K562 (cell line): ENCODE results near the gene ORC1. TPM values are rescaled to one million over a fixed set of nuclear protein-coding genes. Genes with fewer than 3 reads are reported as not detected.

Source experiments
- BDP1 ChIP-seq: IDR thresholded peaks from 3 replicates; pipeline ENCODE4 v1.6.1; 2011; ENCODE audit not compliant: insufficient read length, insufficient read depth
- E2F3 ChIP-seq: fragments of 250-450 bp; sonication (Bioruptor Pico); IDR thresholded peaks from 2 replicates; pipeline ENCODE4 v1.4.0; 2020; ENCODE audit warnings: mild to moderate bottlenecking
- HLTF ChIP-seq: fragments of 450-650 bp; IDR thresholded peaks from 2 replicates; pipeline ENCODE4 v1.6.1; 2016
- KLF16 ChIP-seq: IDR thresholded peaks from 2 replicates; pipeline ENCODE4 v1.6.1; 2016; ENCODE audit warnings: antibody characterized with exemption
- MAFG ChIP-seq: fragments of 450-650 bp; conservative IDR thresholded peaks from 2 replicates; pipeline ENCODE4 v1.6.1; 2016; ENCODE audit warnings: missing genetic modification characterization, missing compliant biosample characterization
- MECOM ChIP-seq: fragments of 250-450 bp; sonication (Bioruptor Pico); IDR thresholded peaks from 2 replicates; pipeline ENCODE4 v1.8.0; 2022; ENCODE audit warnings: inconsistent platforms
- NFATC3 ChIP-seq: fragments of 450-650 bp; IDR thresholded peaks from 2 replicates; pipeline ENCODE4 v1.6.1; 2017; ENCODE audit warnings: mild to moderate bottlenecking
- NR2C2 ChIP-seq, 2 experiments: fragments of 200-800 bp in 1 of 2; sonication (Bioruptor generic) in 1 of 2; sonication (generic) in 1 of 2; formaldehyde crosslinking in 1 of 2; IDR thresholded peaks; 2 replicates each; pipeline versions ENCODE4 v1.6.1 to v1.8.0; 2016 to 2022; ENCODE audit warnings: mild to moderate bottlenecking in 1 of 2, missing compliant biosample characterization in 1 of 2, missing genetic modification characterization in 1 of 2, missing genetic modification reagents in 1 of 2
- SIRT6 ChIP-seq: IDR thresholded peaks from one replicate; pipeline ENCODE4 v1.6.1; 2012; ENCODE audit warnings: low read depth, mild to moderate bottlenecking, control low read depth, inconsistent platforms, low read length, moderate library complexity
- SMAD3 ChIP-seq: fragments of 450-650 bp; formaldehyde crosslinking; conservative IDR thresholded peaks from 2 replicates; pipeline ENCODE4 v1.4.0; 2020; ENCODE audit warnings: mild to moderate bottlenecking
- TCF3 ChIP-seq: sonication (generic); formaldehyde crosslinking; IDR thresholded peaks from 2 replicates; pipeline ENCODE4 v1.4.0; 2020; ENCODE audit warnings: mild to moderate bottlenecking, missing genetic modification reagents
- ZBED1 ChIP-seq: IDR thresholded peaks from 2 replicates; pipeline ENCODE4 v1.6.1; 2014
- ZFP30 ChIP-seq: fragments of 250-450 bp; sonication (Bioruptor Pico); IDR thresholded peaks from 2 replicates; pipeline ENCODE4 v1.8.0; 2022; ENCODE audit warnings: moderate library complexity, mild to moderate bottlenecking, inconsistent platforms, borderline replicate concordance
- ZNF583 ChIP-seq: fragments of 250-450 bp; sonication (Bioruptor Pico); IDR thresholded peaks from 2 replicates; pipeline ENCODE4 v1.4.0; 2020
- ZSCAN32 ChIP-seq: fragments of 450-650 bp; formaldehyde crosslinking; IDR thresholded peaks from 2 replicates; pipeline ENCODE4 v1.4.0; 2020; ENCODE audit warnings: mild to moderate bottlenecking, moderate library complexity
- polyA plus RNA-seq, 8 experiments: library from polyadenylated mRNA; depleted of rRNA in 4 of 8; stranded (reverse) in 5 of 8; unstranded in 3 of 8; fragments of >200 nt; fragmentation: Nextera tagmentation in 2 of 8; fragmentation: Illumina TruSeq in 1 of 8; extraction: Ambion mirVana in 2 of 8; extraction: Trizol in 1 of 8; gene quantifications; 2 replicates each; pipeline versions ENCODE4 v1.2.1 to v1.2.3, GENCODE V29; 2011 to 2014; ENCODE audit warnings: inconsistent platforms in 1 of 8, missing spikeins in 1 of 8
- total RNA-seq, 7 experiments: library from RNA; depleted of rRNA in 6 of 7; stranded (reverse); fragments of >200 nt in 6 of 7; fragmentation: Illumina TruSeq in 2 of 7; extraction: Trizol in 2 of 7; gene quantifications; 2 replicates each; pipeline versions ENCODE4 v1.2.1 to v1.2.3, GENCODE V29; 2011 to 2021; ENCODE audit warnings: low replicate concordance in 1 of 7
- TF ChIP-seq, protein P1 (sequence below), 2 experiments: fragments of 200-800 bp in 1 of 2; sonication (Bioruptor generic) in 1 of 2; sonication (generic) in 1 of 2; formaldehyde crosslinking in 1 of 2; IDR thresholded peaks in 1 of 2; conservative IDR thresholded peaks in 1 of 2; 2 replicates each; pipeline versions ENCODE4 v1.5.0 to v1.6.1; 2016 to 2020; ENCODE audit warnings: missing compliant biosample characterization in 1 of 2, missing genetic modification characterization in 1 of 2, missing genetic modification reagents in 1 of 2
- TF ChIP-seq, protein P2 (sequence below): fragments of 450-650 bp; IDR thresholded peaks from 2 replicates; pipeline ENCODE4 v1.6.1; 2017; ENCODE audit warnings: mild to moderate bottlenecking, moderate library complexity
- TF ChIP-seq, protein P3 (sequence below): fragments of 200-400 bp; formaldehyde crosslinking; IDR thresholded peaks from 2 replicates; pipeline ENCODE4 v1.6.1; 2017; ENCODE audit warnings: mild to moderate bottlenecking, low read depth, low read length, moderate library complexity
- TF ChIP-seq, protein P4 (sequence below): fragments of 450-650 bp; IDR thresholded peaks from 2 replicates; pipeline ENCODE4 v1.6.1; 2017; ENCODE audit warnings: antibody characterized with exemption
- TF ChIP-seq, protein P5 (sequence below): fragments of 450-650 bp; formaldehyde crosslinking; IDR thresholded peaks from 2 replicates; pipeline ENCODE4 v1.4.0; 2022; ENCODE audit warnings: missing genetic modification characterization

ORC1 gene
- total and polyA plus RNA-seq, 9 of the 15 experiments (the other 6 are each of a cell fraction or from before 2014, with no cell fraction given) = 26.4 to 91.6 (median 69.7) TPM

DNA sequence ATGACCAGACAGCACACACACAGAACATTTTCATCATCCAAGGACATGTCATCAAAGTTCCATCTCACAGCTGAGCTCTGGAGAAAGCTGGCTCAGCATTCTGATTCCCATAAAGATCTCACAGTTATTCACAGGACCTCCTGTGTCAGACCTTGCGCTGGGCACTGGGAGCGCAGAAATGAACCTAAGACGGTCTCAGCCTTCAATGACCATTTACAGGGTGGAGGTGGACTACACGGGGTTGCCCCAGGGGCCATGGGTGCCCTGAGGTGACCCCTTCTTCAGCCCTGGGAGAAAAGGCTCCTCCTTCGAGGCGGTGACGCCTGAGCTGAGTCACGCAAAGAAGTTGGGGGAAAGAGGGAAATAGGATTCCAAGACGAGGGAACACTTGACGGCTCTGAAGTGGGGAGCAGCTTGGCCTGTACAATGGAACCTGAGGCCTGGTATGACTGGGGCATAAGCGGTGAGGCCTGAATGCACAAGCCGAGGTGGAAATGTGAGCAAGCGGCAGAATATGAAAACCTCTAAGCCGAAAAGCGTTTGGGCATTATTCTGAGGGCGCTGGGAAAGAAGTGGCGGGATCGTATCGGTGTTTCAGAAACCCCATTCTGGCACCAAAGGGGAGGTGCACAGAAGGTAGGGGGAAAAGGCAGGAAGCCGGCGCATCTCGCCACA is 39.0 kb downstream of the ORC1 start (continued):
- TF ChIP-seq, protein P1, sequence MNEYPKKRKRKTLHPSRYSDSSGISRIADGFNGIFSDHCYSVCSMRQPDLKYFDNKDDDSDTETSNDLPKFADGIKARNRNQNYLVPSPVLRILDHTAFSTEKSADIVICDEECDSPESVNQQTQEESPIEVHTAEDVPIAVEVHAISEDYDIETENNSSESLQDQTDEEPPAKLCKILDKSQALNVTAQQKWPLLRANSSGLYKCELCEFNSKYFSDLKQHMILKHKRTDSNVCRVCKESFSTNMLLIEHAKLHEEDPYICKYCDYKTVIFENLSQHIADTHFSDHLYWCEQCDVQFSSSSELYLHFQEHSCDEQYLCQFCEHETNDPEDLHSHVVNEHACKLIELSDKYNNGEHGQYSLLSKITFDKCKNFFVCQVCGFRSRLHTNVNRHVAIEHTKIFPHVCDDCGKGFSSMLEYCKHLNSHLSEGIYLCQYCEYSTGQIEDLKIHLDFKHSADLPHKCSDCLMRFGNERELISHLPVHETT (CRISPR knock-in tag; conservative IDR thresholded peaks at IDR 0.05 in 1 of 2, IDR thresholded peaks at IDR 0.05 in 1 of 2) = 0 out of 4 replicates have a peak, but pooled peaks of 1 of the 2 experiments have one; percentile 13
- TF ChIP-seq E2F3 (CRISPR knock-in tag) (no peak), KLF16 (no peak), BDP1 (no peak), HLTF (no peak; the same call in 1 of the 2 replicates), ZFP30 (CRISPR knock-in tag) (no peak), TCF3 (CRISPR knock-in tag) (peak; percentile 26; the same call in 1 of the 2 replicates), ZSCAN32 (no peak), NR2C2 (CRISPR knock-in tag; IDR thresholded peaks at IDR 0.05) (no peak), NR2C2 (tag; IDR thresholded peaks at IDR 0.05) (peak; percentile 69; the same call in 1 of the 2 replicates), ZNF583 (0 out of 2 replicates have a peak, but pooled peaks have one; percentile 36), MAFG (tag) (peak; percentile 93), MECOM (no peak), SIRT6 (no peak), ZBED1 (no peak), NFATC3 (no peak), SMAD3 (CRISPR knock-in tag) (no peak)
- TF ChIP-seq, protein P2, sequence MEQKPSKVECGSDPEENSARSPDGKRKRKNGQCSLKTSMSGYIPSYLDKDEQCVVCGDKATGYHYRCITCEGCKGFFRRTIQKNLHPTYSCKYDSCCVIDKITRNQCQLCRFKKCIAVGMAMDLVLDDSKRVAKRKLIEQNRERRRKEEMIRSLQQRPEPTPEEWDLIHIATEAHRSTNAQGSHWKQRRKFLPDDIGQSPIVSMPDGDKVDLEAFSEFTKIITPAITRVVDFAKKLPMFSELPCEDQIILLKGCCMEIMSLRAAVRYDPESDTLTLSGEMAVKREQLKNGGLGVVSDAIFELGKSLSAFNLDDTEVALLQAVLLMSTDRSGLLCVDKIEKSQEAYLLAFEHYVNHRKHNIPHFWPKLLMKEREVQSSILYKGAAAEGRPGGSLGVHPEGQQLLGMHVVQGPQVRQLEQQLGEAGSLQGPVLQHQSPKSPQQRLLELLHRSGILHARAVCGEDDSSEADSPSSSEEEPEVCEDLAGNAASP = peak; percentile 98
- TF ChIP-seq, protein P3, sequence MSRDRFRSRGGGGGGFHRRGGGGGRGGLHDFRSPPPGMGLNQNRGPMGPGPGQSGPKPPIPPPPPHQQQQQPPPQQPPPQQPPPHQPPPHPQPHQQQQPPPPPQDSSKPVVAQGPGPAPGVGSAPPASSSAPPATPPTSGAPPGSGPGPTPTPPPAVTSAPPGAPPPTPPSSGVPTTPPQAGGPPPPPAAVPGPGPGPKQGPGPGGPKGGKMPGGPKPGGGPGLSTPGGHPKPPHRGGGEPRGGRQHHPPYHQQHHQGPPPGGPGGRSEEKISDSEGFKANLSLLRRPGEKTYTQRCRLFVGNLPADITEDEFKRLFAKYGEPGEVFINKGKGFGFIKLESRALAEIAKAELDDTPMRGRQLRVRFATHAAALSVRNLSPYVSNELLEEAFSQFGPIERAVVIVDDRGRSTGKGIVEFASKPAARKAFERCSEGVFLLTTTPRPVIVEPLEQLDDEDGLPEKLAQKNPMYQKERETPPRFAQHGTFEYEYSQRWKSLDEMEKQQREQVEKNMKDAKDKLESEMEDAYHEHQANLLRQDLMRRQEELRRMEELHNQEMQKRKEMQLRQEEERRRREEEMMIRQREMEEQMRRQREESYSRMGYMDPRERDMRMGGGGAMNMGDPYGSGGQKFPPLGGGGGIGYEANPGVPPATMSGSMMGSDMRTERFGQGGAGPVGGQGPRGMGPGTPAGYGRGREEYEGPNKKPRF = no peak
- TF ChIP-seq, protein P4, sequence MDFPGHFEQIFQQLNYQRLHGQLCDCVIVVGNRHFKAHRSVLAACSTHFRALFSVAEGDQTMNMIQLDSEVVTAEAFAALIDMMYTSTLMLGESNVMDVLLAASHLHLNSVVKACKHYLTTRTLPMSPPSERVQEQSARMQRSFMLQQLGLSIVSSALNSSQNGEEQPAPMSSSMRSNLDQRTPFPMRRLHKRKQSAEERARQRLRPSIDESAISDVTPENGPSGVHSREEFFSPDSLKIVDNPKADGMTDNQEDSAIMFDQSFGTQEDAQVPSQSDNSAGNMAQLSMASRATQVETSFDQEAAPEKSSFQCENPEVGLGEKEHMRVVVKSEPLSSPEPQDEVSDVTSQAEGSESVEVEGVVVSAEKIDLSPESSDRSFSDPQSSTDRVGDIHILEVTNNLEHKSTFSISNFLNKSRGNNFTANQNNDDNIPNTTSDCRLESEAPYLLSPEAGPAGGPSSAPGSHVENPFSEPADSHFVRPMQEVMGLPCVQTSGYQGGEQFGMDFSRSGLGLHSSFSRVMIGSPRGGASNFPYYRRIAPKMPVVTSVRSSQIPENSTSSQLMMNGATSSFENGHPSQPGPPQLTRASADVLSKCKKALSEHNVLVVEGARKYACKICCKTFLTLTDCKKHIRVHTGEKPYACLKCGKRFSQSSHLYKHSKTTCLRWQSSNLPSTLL = no peak
- TF ChIP-seq, protein P5, sequence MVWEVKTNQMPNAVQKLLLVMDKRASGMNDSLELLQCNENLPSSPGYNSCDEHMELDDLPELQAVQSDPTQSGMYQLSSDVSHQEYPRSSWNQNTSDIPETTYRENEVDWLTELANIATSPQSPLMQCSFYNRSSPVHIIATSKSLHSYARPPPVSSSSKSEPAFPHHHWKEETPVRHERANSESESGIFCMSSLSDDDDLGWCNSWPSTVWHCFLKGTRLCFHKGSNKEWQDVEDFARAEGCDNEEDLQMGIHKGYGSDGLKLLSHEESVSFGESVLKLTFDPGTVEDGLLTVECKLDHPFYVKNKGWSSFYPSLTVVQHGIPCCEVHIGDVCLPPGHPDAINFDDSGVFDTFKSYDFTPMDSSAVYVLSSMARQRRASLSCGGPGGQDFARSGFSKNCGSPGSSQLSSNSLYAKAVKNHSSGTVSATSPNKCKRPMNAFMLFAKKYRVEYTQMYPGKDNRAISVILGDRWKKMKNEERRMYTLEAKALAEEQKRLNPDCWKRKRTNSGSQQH (CRISPR knock-in tag) = no peak
